OCI-LY3 (cell line): ENCODE results near the gene BAIAP2L2.

Experiments
- CTCF ChIP-seq: fragments of 200-600, 300-600 bp; sonication (generic); IDR thresholded peaks from 2 replicates; pipeline ENCODE4 v1.5.1; 2014; ENCODE audit warnings: antibody characterized with exemption, low read length, low read depth
- EZH2phosphoT487 ChIP-seq: fragments of 200-600 bp; shearing (Covaris generic); IDR thresholded peaks from 2 replicates; pipeline ENCODE4 v1.6.1; 2018; ENCODE audit warnings: antibody characterized with exemption, mixed run types, low read depth

DNA sequence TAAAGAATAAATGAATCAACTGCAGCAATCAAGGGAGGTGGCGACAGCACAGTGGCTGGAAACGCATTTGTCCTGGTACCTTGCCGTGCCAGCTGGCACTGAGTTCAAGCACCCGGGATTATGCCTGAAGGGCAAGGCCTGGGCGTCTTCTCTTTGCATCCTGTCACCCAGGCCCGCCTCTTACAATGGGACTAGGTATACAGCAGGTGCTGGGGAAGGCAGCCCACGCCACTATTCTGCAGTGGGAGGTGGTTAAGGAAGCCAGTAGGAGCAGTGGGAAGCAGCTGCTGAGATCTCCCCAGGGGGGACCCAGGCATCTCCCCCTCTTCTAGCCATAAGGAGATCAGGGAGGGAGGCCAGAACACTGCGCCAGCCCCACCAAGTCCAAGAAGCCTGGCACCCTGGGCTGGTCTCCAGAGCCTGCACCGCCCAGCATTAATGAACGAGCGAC, 15.3 kb upstream of the BAIAP2L2 start:
- no peak for TF ChIP-seq CTCF
- TF ChIP-seq EZH2phosphoT487, result no peak
